Muscle layer of duodenum (tissue), 2 donors: ENCODE results near the gene ROR2.

Experiments
- H3K27ac ChIP-seq: one replicate; pipeline ENCODE4 v1.7.0; 2013; ENCODE audit warnings: mild to moderate bottlenecking, low read length
- H3K27me3 ChIP-seq: one replicate; pipeline ENCODE4 v1.7.0; 2013; ENCODE audit warnings: low read depth, mild to moderate bottlenecking, control low read depth, low read length
- H3K36me3 ChIP-seq, 2 donors: one replicate each; pipeline ENCODE4 v1.7.0; 2013; ENCODE audit warnings: low read length in 2 of 2, control low read depth in 1 of 2, mild to moderate bottlenecking in 1 of 2; ENCODE audit not compliant: insufficient read depth in 2 of 2, control insufficient read depth in 1 of 2
- H3K4me1 ChIP-seq, 2 donors: one replicate each; pipeline ENCODE4 v1.7.0; 2013; ENCODE audit warnings: low read length in 2 of 2, mild to moderate bottlenecking in 2 of 2, control low read depth in 1 of 2, moderate library complexity in 1 of 2; ENCODE audit not compliant: insufficient read depth in 2 of 2, control insufficient read depth in 1 of 2
- H3K4me3 ChIP-seq, 2 donors: one replicate each; pipeline ENCODE4 v1.7.0; 2013; ENCODE audit warnings: low read length in 2 of 2, low read depth in 1 of 2, mild to moderate bottlenecking in 1 of 2
- H3K9me3 ChIP-seq, 2 donors: one replicate each; pipeline ENCODE4 v1.7.0; 2013; ENCODE audit warnings: low read length in 2 of 2, control low read depth in 1 of 2, mild to moderate bottlenecking in 1 of 2; ENCODE audit not compliant: control insufficient read depth in 1 of 2
- donor health status: healthy.

The ROR2 gene

GRCh38 chr9:91676046-91676445 is 274.0 kb downstream of the ROR2 start:
- Histone ChIP-seq H3K4me3 (no peak overlapping the region), H3K9me3 (no peaks in the 10 kb centered on the region), H3K27me3 (no peaks in the 10 kb centered on the region), H3K36me3 (no peaks in the 10 kb centered on the region), H3K27ac (no peak overlapping the region), H3K4me1 (no peaks in the 10 kb centered on the region)

- Histone ChIP-seq H3K9me3 (no peaks in the 10 kb centered on the region), H3K4me1 (no peaks in the 10 kb centered on the region), H3K27ac (no peak overlapping the region), H3K36me3 (no peaks in the 10 kb centered on the region), H3K27me3 (no peaks in the 10 kb centered on the region), H3K4me3 (no peak overlapping the region)
These were observed 285.4 kb downstream of the ROR2 start for GRCh38 chr9:91664663-91665062.

- Histone ChIP-seq H3K27me3 (no peaks in the 10 kb centered on the region), H3K36me3 (no peaks in the 10 kb centered on the region), H3K9me3 (no peaks in the 10 kb centered on the region), H3K27ac (no peak overlapping the region), H3K4me1 (no peaks in the 10 kb centered on the region), H3K4me3 (no peak overlapping the region)
These were observed 286.2 kb downstream of the ROR2 start for GRCh38 chr9:91663858-91664257.

GRCh38 chr9:91661451-91661850 is 288.6 kb downstream of the ROR2 start:
- H3K4me1 ChIP-seq: no peaks in the 10 kb centered on the region
- H3K27ac ChIP-seq: no peak overlapping the region
- H3K27me3 ChIP-seq: no peaks in the 10 kb centered on the region
- no peaks in the 10 kb centered on the region for H3K36me3 ChIP-seq
- H3K9me3 ChIP-seq: no peaks in the 10 kb centered on the region
- H3K4me3 ChIP-seq: no peak overlapping the region

GRCh38 chr9:91660521-91660920 is 289.5 kb downstream of the ROR2 start:
- no peaks in the 10 kb centered on the region for H3K9me3 ChIP-seq
- no peaks in the 10 kb centered on the region for H3K4me1 ChIP-seq
- no peak overlapping the region for H3K27ac ChIP-seq
- no peak overlapping the region for H3K4me3 ChIP-seq
- H3K36me3 ChIP-seq: no peaks in the 10 kb centered on the region
- H3K27me3 ChIP-seq: no peaks in the 10 kb centered on the region

- H3K4me1 ChIP-seq: no peaks in the 10 kb centered on the region
- no peak overlapping the region for H3K4me3 ChIP-seq
- H3K27ac ChIP-seq: no peak overlapping the region
- no peaks in the 10 kb centered on the region for H3K9me3 ChIP-seq
- H3K27me3 ChIP-seq: no peaks in the 10 kb centered on the region
- no peaks in the 10 kb centered on the region for H3K36me3 ChIP-seq
These were observed 290.2 kb downstream of the ROR2 start for GRCh38 chr9:91659529-91660495.

GRCh38 chr9:91658513-91659105 is 291.4 kb downstream of the ROR2 start:
- Histone ChIP-seq H3K27ac (no peak overlapping the region), H3K4me1 (no peaks in the 10 kb centered on the region), H3K36me3 (no peaks in the 10 kb centered on the region), H3K4me3 (no peak overlapping the region), H3K9me3 (no peaks in the 10 kb centered on the region), H3K27me3 (no peaks in the 10 kb centered on the region)

GRCh38 chr9:91657501-91657900 is 292.5 kb downstream of the ROR2 start:
- Histone ChIP-seq H3K27me3 (no peaks in the 10 kb centered on the region), H3K27ac (no peak overlapping the region), H3K36me3 (no peaks in the 10 kb centered on the region), H3K4me1 (no peaks in the 10 kb centered on the region), H3K9me3 (no peaks in the 10 kb centered on the region), H3K4me3 (no peak overlapping the region)

GRCh38 chr9:91655658-91656057 is 294.4 kb downstream of the ROR2 start:
- H3K4me3 ChIP-seq: no peak overlapping the region
- no peaks in the 10 kb centered on the region for H3K9me3 ChIP-seq
- H3K4me1 ChIP-seq: no peaks in the 10 kb centered on the region
- no peak overlapping the region for H3K27ac ChIP-seq
- H3K27me3 ChIP-seq: no peaks in the 10 kb centered on the region
- no peaks in the 10 kb centered on the region for H3K36me3 ChIP-seq

- no peaks in the 10 kb centered on the region for H3K4me1 ChIP-seq
- no peaks in the 10 kb centered on the region for H3K27me3 ChIP-seq
- H3K27ac ChIP-seq: no peak overlapping the region
- no peak overlapping the region for H3K4me3 ChIP-seq
- no peaks in the 10 kb centered on the region for H3K9me3 ChIP-seq
- H3K36me3 ChIP-seq: no peaks in the 10 kb centered on the region
These were observed 294.8 kb downstream of the ROR2 start for GRCh38 chr9:91655215-91655614.

GRCh38 chr9:91654527-91654926 is 295.5 kb downstream of the ROR2 start:
- H3K4me1 ChIP-seq: no peaks in the 10 kb centered on the region
- no peak overlapping the region for H3K27ac ChIP-seq
- H3K36me3 ChIP-seq: no peaks in the 10 kb centered on the region
- H3K9me3 ChIP-seq: no peaks in the 10 kb centered on the region
- no peak overlapping the region for H3K4me3 ChIP-seq
- H3K27me3 ChIP-seq: no peaks in the 10 kb centered on the region
